CD4-positive, CD25-positive, alpha-beta regulatory T cell (primary cell): Measurements from ENCODE around the gene SLC6A12. TPM values are rescaled to one million over a fixed set of nuclear protein-coding genes. Genes with fewer than 3 reads are reported as not detected.

ENCODE experiments used
- ATAC-seq, 2 donors: fragments of 150-1000 bp; cut with Tn5 transposase; one replicate each; pipeline ENCODE4 v1.10.0; 2021; ENCODE audit warnings: low read depth in 2 of 2, moderate number of reproducible peaks in 2 of 2, moderate library complexity in 1 of 2
- DNase-seq, 3 donors: peaks; one replicate each; pipeline versions ENCODE4 v3.0.0 to v3.0.0-alpha.2; 2012 to 2022; ENCODE audit warnings: mixed read lengths in 1 of 3
- H3K27ac ChIP-seq: one replicate; pipeline ENCODE4 v1.7.0; 2013; ENCODE audit warnings: mild to moderate bottlenecking, low read length; ENCODE audit not compliant: insufficient read depth, poor library complexity, severe bottlenecking
- H3K27me3 ChIP-seq: one replicate; pipeline ENCODE4 v1.7.0; 2013; ENCODE audit warnings: low read length; ENCODE audit not compliant: control insufficient read depth, insufficient read depth
- H3K36me3 ChIP-seq: one replicate; pipeline ENCODE4 v1.7.0; 2013; ENCODE audit warnings: mild to moderate bottlenecking, low read length, moderate library complexity; ENCODE audit not compliant: control insufficient read depth, insufficient read depth
- H3K4me1 ChIP-seq: 2 replicates; pipeline ENCODE4 v1.7.0; 2013; ENCODE audit warnings: mild to moderate bottlenecking, low read length; ENCODE audit not compliant: insufficient read depth, control insufficient read depth, poor library complexity, severe bottlenecking
- H3K4me3 ChIP-seq: one replicate; pipeline ENCODE4 v1.7.0; 2013; ENCODE audit warnings: low read depth, mild to moderate bottlenecking, low read length, moderate library complexity
- H3K9me3 ChIP-seq, 2 experiments: 1 replicate in 1 of 2; 2 replicates in 1 of 2; pipeline ENCODE4 v1.7.0; 2013; ENCODE audit warnings: low read length in 2 of 2, mild to moderate bottlenecking in 1 of 2, moderate library complexity in 1 of 2; ENCODE audit not compliant: control insufficient read depth in 2 of 2
- H3K27ac Mint-ChIP-seq, 3 donors: one replicate each; pipeline ENCODE4 v1.8.0; 2020 to 2022; ENCODE audit warnings: mild to moderate bottlenecking in 3 of 3, mixed read lengths in 3 of 3, moderate library complexity in 2 of 3
- H3K27me3 Mint-ChIP-seq: one replicate; pipeline ENCODE4 v1.8.0; 2022; ENCODE audit warnings: mild to moderate bottlenecking, mixed read lengths
- H3K36me3 Mint-ChIP-seq: one replicate; pipeline ENCODE4 v1.8.0; 2020; ENCODE audit warnings: mixed read lengths
- H3K4me1 Mint-ChIP-seq, 4 donors: one replicate each; pipeline ENCODE4 v1.8.0; 2020 to 2022; ENCODE audit warnings: mixed read lengths in 4 of 4, mild to moderate bottlenecking in 1 of 4
- H3K4me3 Mint-ChIP-seq, 4 donors: one replicate each; pipeline ENCODE4 v1.8.0; 2020 to 2022; ENCODE audit warnings: mild to moderate bottlenecking in 4 of 4, mixed read lengths in 4 of 4, moderate library complexity in 3 of 4
- H3K9me3 Mint-ChIP-seq, 7 donors: one replicate each; pipeline ENCODE4 v1.8.0; 2020 to 2022; ENCODE audit warnings: mixed read lengths in 7 of 7, mild to moderate bottlenecking in 3 of 7, moderate library complexity in 2 of 7
- polyA plus RNA-seq, 4 donors: library from polyadenylated mRNA; unstranded; fragments of 300-500 nt; fragmentation: Illumina TruSeq; gene quantifications; one replicate each; pipeline ENCODE4 v1.2.3, GENCODE V29; 2021
- total RNA-seq: library from RNA; stranded (reverse); gene quantifications from one replicate; pipeline ENCODE4 v1.2.3, GENCODE V29; 2022

Gene SLC6A12
- total and polyA plus RNA-seq, 5 donors from 2014 or later: not detected

DNA sequence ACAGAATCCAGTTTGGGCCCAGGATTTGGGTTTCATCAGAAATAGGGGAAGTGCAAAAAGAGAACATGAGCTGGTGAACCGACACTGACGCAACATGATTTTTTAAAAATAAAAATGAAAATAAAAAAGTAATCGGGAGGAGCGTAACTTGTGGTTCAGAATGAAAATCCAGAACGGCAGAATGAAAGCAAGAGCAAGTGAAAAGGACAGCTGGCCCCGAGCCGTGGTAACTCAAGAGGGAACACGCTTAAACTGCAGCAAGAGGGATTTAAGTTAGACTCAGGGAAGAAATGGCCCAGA is 1.6 kb downstream of the SLC6A12 start:
- Histone ChIP-seq H3K27me3 (peaks cover 3% of the 10 kb centered on the region), H3K27ac (no peak overlapping the region), H3K9me3 (no peaks in the 10 kb centered on the region), H3K4me1 (peaks cover 4% of the 10 kb centered on the region), H3K36me3 (no peaks in the 10 kb centered on the region), H3K4me3 (no peak overlapping the region)
- DNase-seq (no peak), ATAC-seq (no peak)
- Mint-ChIP-seq H3K27ac (no peak overlapping the region), H3K9me3 (peaks cover 0 to 2% (median 0%) of the 10 kb centered on the region in 7 donors), H3K36me3 (no peaks in the 10 kb centered on the region), H3K27me3 (peaks cover 33% of the 10 kb centered on the region), H3K4me1 (peaks cover 0 to 6% (median 0%) of the 10 kb centered on the region in 4 donors), H3K4me3 (no peak overlapping the region)

DNA sequence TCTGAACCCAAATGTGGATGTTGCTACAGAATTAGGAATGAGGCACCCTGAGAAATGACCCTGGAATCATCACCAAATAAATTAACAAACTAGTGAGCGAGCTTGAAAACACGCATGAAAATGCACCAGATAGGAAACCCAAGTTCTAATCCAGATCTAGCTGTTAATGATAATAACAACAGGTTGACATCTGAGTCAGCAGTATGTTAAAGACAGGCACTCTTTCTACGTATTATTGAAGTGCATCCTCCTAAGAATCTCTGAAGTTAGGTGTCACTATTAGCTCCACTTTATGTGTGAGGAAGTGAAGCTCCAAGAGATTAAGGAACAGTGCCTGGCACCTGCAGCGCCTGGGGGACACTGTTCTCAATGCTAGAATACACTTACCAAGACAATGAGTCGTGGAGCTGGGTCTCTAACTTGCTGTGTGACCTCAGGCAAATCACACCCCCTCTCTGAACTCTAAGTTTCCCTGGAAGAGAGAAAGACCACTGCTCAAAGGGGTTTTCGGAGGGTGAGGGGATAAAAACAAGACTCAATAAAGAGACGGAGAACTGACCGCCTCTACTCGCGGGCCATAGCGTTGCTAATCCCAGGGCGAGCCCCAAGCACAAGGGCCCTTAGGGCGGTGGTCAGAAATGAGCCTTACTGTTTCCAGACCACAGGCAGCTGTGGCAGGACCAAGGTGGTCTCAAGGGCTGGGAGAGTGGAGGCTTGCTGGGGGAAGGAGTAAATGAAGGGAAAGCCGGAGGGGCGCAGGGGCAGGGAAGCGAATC is 2.1 kb downstream of the SLC6A12 start:
- no peak for ATAC-seq
- Histone ChIP-seq H3K27me3 (peaks cover 3% of the 10 kb centered on the region), H3K4me3 (no peak overlapping the region), H3K27ac (no peak overlapping the region), H3K9me3 (no peaks in the 10 kb centered on the region), H3K36me3 (no peaks in the 10 kb centered on the region), H3K4me1 (peaks cover 4% of the 10 kb centered on the region)
- H3K4me1 Mint-ChIP-seq: peaks cover 0 to 6% (median 0%) of the 10 kb centered on the region in 4 donors
- H3K4me3 Mint-ChIP-seq: no peak overlapping the region
- H3K36me3 Mint-ChIP-seq: no peaks in the 10 kb centered on the region
- no peak for DNase-seq
- H3K27ac Mint-ChIP-seq: peak overlapping the region in 1 of 3 donors; percentile 29
- H3K9me3 Mint-ChIP-seq: peaks cover 0 to 2% (median 0%) of the 10 kb centered on the region in 7 donors
- peaks cover 31% of the 10 kb centered on the region for H3K27me3 Mint-ChIP-seq

DNA sequence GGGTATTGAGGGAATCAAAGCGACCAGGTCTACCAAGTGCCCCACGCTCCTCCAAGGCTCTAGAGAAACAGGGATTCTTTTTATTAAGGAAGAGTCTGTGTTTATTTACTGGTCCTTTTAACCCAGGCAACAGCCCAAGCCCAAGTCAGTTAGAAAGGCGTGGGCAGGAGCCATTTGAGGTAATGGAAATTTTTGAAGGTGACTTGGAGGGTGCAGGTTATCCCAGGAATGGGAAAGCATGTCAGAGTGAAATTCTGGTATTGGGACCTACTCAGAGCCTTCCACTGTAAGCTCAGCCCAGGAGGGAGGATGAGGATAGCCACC is 2.9 kb downstream of the SLC6A12 start:
- DNase-seq (no peak), ATAC-seq (no peak)
- H3K4me3 ChIP-seq: no peak overlapping the region
- H3K27me3 ChIP-seq: peaks cover 3% of the 10 kb centered on the region
- no peaks in the 10 kb centered on the region for H3K36me3 Mint-ChIP-seq
- H3K4me1 Mint-ChIP-seq: peaks cover 0 to 6% (median 0%) of the 10 kb centered on the region in 4 donors
- no peak overlapping the region for H3K27ac Mint-ChIP-seq
- H3K9me3 ChIP-seq: no peaks in the 10 kb centered on the region
- peaks cover 0 to 2% (median 0%) of the 10 kb centered on the region in 7 donors for H3K9me3 Mint-ChIP-seq
- no peaks in the 10 kb centered on the region for H3K36me3 ChIP-seq
- H3K4me3 Mint-ChIP-seq: no peak overlapping the region
- H3K27ac ChIP-seq: no peak overlapping the region
- H3K4me1 ChIP-seq: peaks cover 4% of the 10 kb centered on the region
- H3K27me3 Mint-ChIP-seq: peaks cover 27% of the 10 kb centered on the region

DNA sequence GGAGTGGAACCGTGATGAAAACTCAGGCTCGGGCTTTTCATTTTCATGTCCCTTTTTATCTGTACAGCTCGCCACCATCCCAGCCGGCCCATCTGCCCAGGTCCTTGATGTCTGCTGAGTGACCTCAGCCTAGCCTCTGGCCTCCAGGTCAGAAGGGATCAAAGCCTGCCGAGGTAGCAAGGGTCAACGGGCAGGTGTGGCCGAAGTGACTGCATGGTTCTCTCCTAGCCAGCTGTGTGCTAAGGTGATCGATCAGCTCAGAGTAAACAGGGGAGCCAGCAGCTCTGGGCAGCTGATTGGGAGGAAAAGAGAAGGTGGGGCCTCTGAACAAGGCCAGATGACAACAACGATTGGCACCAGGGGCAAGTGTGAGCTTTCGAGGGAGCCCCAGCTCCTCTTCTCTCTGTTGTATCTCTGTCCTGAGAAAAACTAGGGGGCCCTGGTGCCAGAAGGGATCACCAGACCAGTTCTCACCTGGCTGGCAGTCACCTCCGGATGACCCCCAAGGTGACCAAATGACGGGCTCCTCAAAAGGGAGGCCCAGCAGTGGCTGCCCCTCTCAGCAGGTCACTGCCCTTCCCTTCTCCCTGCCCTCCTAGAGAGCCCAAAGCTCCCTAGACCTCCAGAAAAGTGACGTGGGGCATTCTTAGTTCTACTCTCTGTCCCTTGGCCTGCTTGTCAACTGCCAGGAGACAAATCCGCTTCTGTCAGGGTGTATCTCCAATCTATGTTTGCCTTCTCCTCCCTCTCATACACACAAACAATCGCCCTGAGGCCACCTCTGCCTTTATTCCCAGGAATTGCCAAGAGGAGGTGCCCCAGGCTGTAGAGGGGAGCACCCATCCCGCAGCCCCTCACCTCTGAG is 3.4 kb downstream of the SLC6A12 start:
- H3K4me1 Mint-ChIP-seq: peaks cover 0 to 6% (median 0%) of the 10 kb centered on the region in 4 donors
- ATAC-seq (no peak), DNase-seq (no peak)
- H3K36me3 ChIP-seq: no peaks in the 10 kb centered on the region
- H3K9me3 Mint-ChIP-seq: peaks cover 0 to 2% (median 0%) of the 10 kb centered on the region in 7 donors
- no peak overlapping the region for H3K4me3 Mint-ChIP-seq
- peaks cover 3% of the 10 kb centered on the region for H3K27me3 ChIP-seq
- no peak overlapping the region for H3K4me3 ChIP-seq
- H3K27ac Mint-ChIP-seq: no peak overlapping the region
- H3K36me3 Mint-ChIP-seq: peaks cover 4% of the 10 kb centered on the region
- H3K27ac ChIP-seq: no peak overlapping the region
- H3K9me3 ChIP-seq: no peaks in the 10 kb centered on the region
- H3K27me3 Mint-ChIP-seq: peaks cover 33% of the 10 kb centered on the region
- H3K4me1 ChIP-seq: peaks cover 4% of the 10 kb centered on the region

DNA sequence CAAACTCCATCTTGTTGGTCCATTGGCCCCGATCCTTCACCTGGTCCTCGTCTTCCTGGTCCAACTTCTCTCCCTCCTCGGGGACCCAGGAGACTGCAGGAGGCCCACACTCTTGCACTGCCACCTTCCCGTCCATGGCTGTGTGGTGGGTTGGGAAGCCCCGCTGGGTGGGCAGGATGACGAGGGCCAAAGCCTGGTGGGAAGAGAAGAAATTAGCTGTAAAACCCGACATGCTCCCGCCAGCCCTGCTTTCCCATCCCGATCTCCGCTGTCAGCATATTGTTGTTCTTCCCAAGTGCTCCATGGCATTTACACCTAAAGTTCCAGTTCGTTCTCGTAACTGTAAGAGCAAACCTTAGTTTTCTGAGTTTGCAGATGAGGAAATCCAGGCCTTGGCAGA is 4.1 kb downstream of the SLC6A12 start:
- Mint-ChIP-seq H3K4me1 (peaks cover 0 to 6% (median 0%) of the 10 kb centered on the region in 4 donors), H3K36me3 (peaks cover 4% of the 10 kb centered on the region), H3K27ac (no peak overlapping the region), H3K9me3 (peaks cover 0 to 2% (median 0%) of the 10 kb centered on the region in 7 donors), H3K27me3 (peaks cover 33% of the 10 kb centered on the region), H3K4me3 (no peak overlapping the region)
- ATAC-seq (no peak), DNase-seq (no peak)
- peaks cover 7% of the 10 kb centered on the region for H3K27me3 ChIP-seq
- H3K36me3 ChIP-seq: no peaks in the 10 kb centered on the region
- no peak overlapping the region for H3K27ac ChIP-seq
- H3K4me3 ChIP-seq: no peak overlapping the region
- peaks cover 4% of the 10 kb centered on the region for H3K4me1 ChIP-seq
- no peaks in the 10 kb centered on the region for H3K9me3 ChIP-seq

DNA sequence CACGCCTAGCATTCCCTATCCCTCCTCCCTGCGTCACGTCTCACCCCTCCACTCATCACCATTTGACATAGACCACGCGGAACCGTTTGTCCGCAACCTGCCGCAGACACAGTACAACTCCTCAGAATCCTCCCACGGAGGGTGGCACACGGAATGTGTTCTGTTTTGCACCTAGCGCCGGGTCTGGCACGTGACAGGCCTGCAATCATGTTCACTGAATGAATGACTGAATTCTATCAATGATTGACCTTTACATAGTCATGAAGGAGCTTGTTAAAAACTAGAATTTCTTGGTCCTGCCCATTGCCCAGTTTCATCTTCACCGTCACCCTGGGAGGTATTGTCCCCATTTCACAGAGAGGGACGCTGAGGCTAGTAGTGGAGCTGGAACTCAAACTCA is 4.7 kb downstream of the SLC6A12 start:
- ATAC-seq: no peak
- peaks cover 0 to 6% (median 0%) of the 10 kb centered on the region in 4 donors for H3K4me1 Mint-ChIP-seq

DNA sequence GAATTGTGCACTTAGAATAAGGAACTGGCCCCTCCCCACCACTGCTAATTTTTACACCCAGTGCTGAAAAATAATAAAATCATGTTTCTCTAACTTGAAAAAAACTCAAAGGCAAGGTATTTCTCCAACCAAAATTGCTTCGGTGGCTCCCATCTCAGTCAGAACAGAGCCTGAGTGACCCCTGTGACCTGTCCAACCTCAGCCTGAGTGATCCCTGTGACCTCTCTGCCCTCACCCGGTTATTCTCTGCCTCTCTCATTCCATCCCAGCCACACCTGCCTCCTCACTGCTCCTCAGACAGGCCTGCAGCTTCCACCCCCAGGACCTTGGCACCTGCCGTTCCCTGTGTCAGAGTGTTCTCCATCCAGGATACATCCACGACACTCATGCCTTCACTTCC is 5.1 kb downstream of the SLC6A12 start:
- no peak overlapping the region for H3K27ac Mint-ChIP-seq
- Histone ChIP-seq H3K36me3 (no peaks in the 10 kb centered on the region), H3K4me1 (peaks cover 4% of the 10 kb centered on the region), H3K27me3 (peaks cover 7% of the 10 kb centered on the region), H3K9me3 (no peaks in the 10 kb centered on the region), H3K4me3 (no peak overlapping the region), H3K27ac (no peak overlapping the region)
- no peak for ATAC-seq
- no peak overlapping the region for H3K4me3 Mint-ChIP-seq
- H3K27me3 Mint-ChIP-seq: peaks cover 35% of the 10 kb centered on the region
- peaks cover 0 to 2% (median 0%) of the 10 kb centered on the region in 7 donors for H3K9me3 Mint-ChIP-seq
- H3K36me3 Mint-ChIP-seq: peaks cover 4% of the 10 kb centered on the region
- no peak for DNase-seq
- H3K4me1 Mint-ChIP-seq: peaks cover 0 to 6% (median under 1%) of the 10 kb centered on the region in 4 donors

More for the DNA sequence above, 4.7 kb downstream of the SLC6A12 start:
- Mint-ChIP-seq H3K4me3 (no peak overlapping the region), H3K27me3 (peaks cover 35% of the 10 kb centered on the region), H3K9me3 (peaks cover 0 to 2% (median 0%) of the 10 kb centered on the region in 7 donors), H3K27ac (no peak overlapping the region), H3K36me3 (peaks cover 4% of the 10 kb centered on the region)
- H3K4me1 ChIP-seq: peaks cover 4% of the 10 kb centered on the region
- DNase-seq: no peak
- no peaks in the 10 kb centered on the region for H3K9me3 ChIP-seq
- peaks cover 7% of the 10 kb centered on the region for H3K27me3 ChIP-seq
- H3K36me3 ChIP-seq: no peaks in the 10 kb centered on the region
- H3K27ac ChIP-seq: no peak overlapping the region
- no peak overlapping the region for H3K4me3 ChIP-seq
